PC-9 (cell line): ENCODE results near the gene DNAJC17.

Experiments
- CTCF ChIP-seq: fragments of 200-600 bp; sonication (generic); conservative IDR thresholded peaks from 2 replicates; pipeline ENCODE4 v1.6.1; 2017; ENCODE audit warnings: mixed run types, antibody characterized with exemption, mild to moderate bottlenecking, moderate library complexity
- EZH2 ChIP-seq: fragments of 200-600 bp; sonication (generic); IDR thresholded peaks from 2 replicates; pipeline ENCODE4 v1.8.0; 2017; ENCODE audit warnings: antibody characterized with exemption, low read depth

GRCh38 chr15:40808861-40809450, 1.7 kb upstream of the DNAJC17 start:
- TF ChIP-seq CTCF (no peak), EZH2 (no peak)
